ENCODE measurements around the gene PCDHGA8.

GRCh38 chr5:141354900-141355469, 37.4 kb upstream of the PCDHGA8 start, which contains the start of gene PCDHGA4:
- TF ChIP-seq CTCF (IDR thresholded peaks at IDR 0.05) (peak in 3 of 4 experiments; percentile 14 to 47 (median 23)), POLR2A (IDR thresholded peaks at IDR 0.05) (no peak), POLR2AphosphoS5 (IDR thresholded peaks at IDR 0.05) (no peak)

All from gastroesophageal sphincter (tissue), 3 donors.